Caco-2 (cell line): Measurements from ENCODE around the gene TIGD2. TPM values are rescaled to one million over a fixed set of nuclear protein-coding genes. Genes with fewer than 3 reads are reported as not detected.

Source experiments
- BruUV-seq: library from RNA; stranded (reverse); fragments of 400-500 nt; replicated peaks from 2 replicates; lab custom pipeline; 2021; lab: Mats Ljungman, UMichigan
- CTCF ChIA-PET: fragments of 300-600 bp; sonication (Branson Sonifier 250); formaldehyde crosslinking; loops from one replicate; lab custom pipeline; 2022; ENCODE audit warnings: antibody characterized with exemption; lab: Charles Lee
- POLR2A ChIA-PET: fragments of 300-600 bp; sonication (Branson Sonifier 250); formaldehyde crosslinking; loops from one replicate; lab custom pipeline; 2022; ENCODE audit warnings: antibody characterized with exemption; lab: Charles Lee
- DNase-seq, 2 experiments: peaks; one replicate each; pipeline versions ENCODE4 v3.0.0 to v3.0.0-alpha.2; 2020 to 2022
- H3K27me3 ChIP-seq: replicated peaks from 2 replicates; pipeline ENCODE4 v1.6.0; 2011; ENCODE audit warnings: low read length; ENCODE audit not compliant: control insufficient read depth, insufficient read depth
- H3K36me3 ChIP-seq: 2 replicates; pipeline ENCODE4 v1.5.1; 2011; ENCODE audit warnings: low read length; ENCODE audit not compliant: control insufficient read depth, insufficient read depth
- H3K4me1 ChIP-seq: fragments of 250-450 bp; sonication (Bioruptor Pico); 2 replicates; pipeline ENCODE4 v1.5.1; 2020; ENCODE audit warnings: mild to moderate bottlenecking
- H3K4me3 ChIP-seq: 2 replicates; pipeline ENCODE4 v1.5.1; 2011; ENCODE audit warnings: low read depth, mild to moderate bottlenecking, control low read depth, low read length
- H3K9me3 ChIP-seq: fragments of 250-450 bp; sonication (Bioruptor Pico); 2 replicates; pipeline ENCODE4 v1.5.1; 2020; ENCODE audit warnings: mild to moderate bottlenecking, moderate library complexity
- H3K27ac Mint-ChIP-seq: one replicate; pipeline ENCODE4 v1.8.0; 2022; ENCODE audit warnings: mixed read lengths; ENCODE audit not compliant: unreplicated experiment
- H3K27me3 Mint-ChIP-seq: one replicate; pipeline ENCODE4 v1.8.0; 2022; ENCODE audit warnings: mixed read lengths; ENCODE audit not compliant: insufficient read depth, unreplicated experiment
- H3K36me3 Mint-ChIP-seq: one replicate; pipeline ENCODE4 v1.8.0; 2022; ENCODE audit warnings: mild to moderate bottlenecking, mixed read lengths; ENCODE audit not compliant: insufficient read depth, unreplicated experiment
- H3K4me1 Mint-ChIP-seq: one replicate; pipeline ENCODE4 v1.8.0; 2022; ENCODE audit warnings: low read depth, mixed read lengths; ENCODE audit not compliant: unreplicated experiment
- H3K4me3 Mint-ChIP-seq: one replicate; pipeline ENCODE4 v1.8.0; 2022; ENCODE audit warnings: mild to moderate bottlenecking, moderate library complexity, mixed read lengths; ENCODE audit not compliant: unreplicated experiment
- H3K9me3 Mint-ChIP-seq: one replicate; pipeline ENCODE4 v1.8.0; 2022; ENCODE audit warnings: mixed read lengths; ENCODE audit not compliant: unreplicated experiment
- CTCF ChIP-seq, 2 experiments: fragments of 200-600 bp in 1 of 2; IDR thresholded peaks; 1 replicate in 1 of 2; 2 replicates in 1 of 2; pipeline versions ENCODE4 v1.5.1 to v1.8.0; 2011 to 2022; ENCODE audit warnings: antibody characterized with exemption in 1 of 2, control low read depth in 1 of 2, inconsistent platforms in 1 of 2, low read depth in 1 of 2, low read length in 1 of 2, mild to moderate bottlenecking in 1 of 2, moderate library complexity in 1 of 2; ENCODE audit not compliant: insufficient read depth in 1 of 2, severe bottlenecking in 1 of 2, unreplicated experiment in 1 of 2
- intact Hi-C: fragments of 100-400 bp; cut with micrococcal nuclease; formaldehyde crosslinking; loops from one replicate; pipeline ENCODE4 v1.10.0; 2022; ENCODE audit not compliant: unreplicated experiment
- total RNA-seq: library from RNA; stranded (reverse); gene quantifications from 2 replicates; pipeline ENCODE4 v1.2.3, GENCODE V29; 2022

The TIGD2 gene
- total RNA-seq, 1 experiment from 2014 or later: 25.4 TPM

- intact Hi-C loops: loop anchor here (1.0 to 5.0 kb wide), 5 partner anchors 10 to 87 kb away; partner anchors contain the start of gene FAM13A
- peaks cover 20% of the 10 kb centered on the region for H3K4me1 ChIP-seq
- DNase-seq: peak; percentile 80 to 83
Observed at GRCh38 chr4:89111833-89112563, 665 bp downstream of the TIGD2 start.

GRCh38 chr4:89113415-89113814 lies 2.1 kb downstream of the TIGD2 start:
- no peak for TF ChIP-seq CTCF (IDR thresholded peaks at IDR 0.05; ENCODE audit: insufficient read depth in 1 of 2, low read depth in 1 of 2, low read length in 1 of 2, severe bottlenecking in 1 of 2, unreplicated experiment in 1 of 2)
- H3K9me3 ChIP-seq: no peaks in the 10 kb centered on the region
- H3K27ac Mint-ChIP-seq: peak overlapping the region; percentile 96
- H3K9me3 Mint-ChIP-seq: no peaks in the 10 kb centered on the region
- H3K27me3 ChIP-seq: no peaks in the 10 kb centered on the region
- DNase-seq: no peak
- CTCF ChIA-PET: no interaction called here
- intact Hi-C loops: loop anchor here (2.0 to 5.0 kb wide), 2 partner anchors 15 to 56 kb away; partner anchors contain the start of gene FAM13A
- H3K27me3 Mint-ChIP-seq: no peaks in the 10 kb centered on the region
- peaks cover 1% of the 10 kb centered on the region; the same call in 1 of the 2 replicates for H3K36me3 ChIP-seq
- peaks cover 50% of the 10 kb centered on the region for H3K36me3 Mint-ChIP-seq
- H3K4me1 ChIP-seq: peaks cover 25% of the 10 kb centered on the region
- no TSS peak for BruUV-seq
- POLR2A ChIA-PET: no interaction called here
- peak overlapping the region; percentile 98 for H3K4me3 Mint-ChIP-seq
- peaks cover 31% of the 10 kb centered on the region for H3K4me1 Mint-ChIP-seq
- no peak overlapping the region for H3K4me3 ChIP-seq

More at GRCh38 chr4:89111833-89112563, 665 bp downstream of the TIGD2 start:
- Mint-ChIP-seq H3K36me3 (peaks cover 55% of the 10 kb centered on the region), H3K4me3 (peak overlapping the region; percentile 98), H3K9me3 (no peaks in the 10 kb centered on the region), H3K4me1 (peaks cover 31% of the 10 kb centered on the region), H3K27me3 (no peaks in the 10 kb centered on the region), H3K27ac (peak overlapping the region; percentile 96)
- POLR2A ChIA-PET: no interaction called here
- peaks cover 1% of the 10 kb centered on the region; the same call in 1 of the 2 replicates for H3K36me3 ChIP-seq
- H3K27me3 ChIP-seq: no peaks in the 10 kb centered on the region
- BruUV-seq: TSS peak; percentile 72
- H3K9me3 ChIP-seq: no peaks in the 10 kb centered on the region; the same call in 1 of the 2 replicates
- no peak for TF ChIP-seq CTCF (IDR thresholded peaks at IDR 0.05; ENCODE audit: insufficient read depth in 1 of 2, low read depth in 1 of 2, low read length in 1 of 2, severe bottlenecking in 1 of 2, unreplicated experiment in 1 of 2)
- H3K4me3 ChIP-seq: peak overlapping the region; percentile 86
- CTCF ChIA-PET: no interaction called here

GRCh38 chr4:89114100-89114499 lies 2.8 kb downstream of the TIGD2 start:
- Mint-ChIP-seq H3K4me1 (peaks cover 31% of the 10 kb centered on the region), H3K27ac (no peak overlapping the region), H3K4me3 (no peak overlapping the region), H3K27me3 (no peaks in the 10 kb centered on the region), H3K36me3 (peaks cover 49% of the 10 kb centered on the region), H3K9me3 (no peaks in the 10 kb centered on the region)
- intact Hi-C loops: loop anchor here (5.0 kb wide), 1 partner anchor 57 kb away; the partner anchor contains the start of gene FAM13A
- ChIA-PET POLR2A (interaction anchor here (0.6 kb wide), 1 partner anchor 8 kb away, joined by 11 read pairs; no protein-coding TSS in a partner anchor), CTCF (no interaction called here)
- DNase-seq: no peak
- no peaks in the 10 kb centered on the region for H3K27me3 ChIP-seq
- H3K4me3 ChIP-seq: no peak overlapping the region
- TF ChIP-seq CTCF (IDR thresholded peaks at IDR 0.05; ENCODE audit: insufficient read depth in 1 of 2, low read depth in 1 of 2, low read length in 1 of 2, severe bottlenecking in 1 of 2, unreplicated experiment in 1 of 2): no peak
- H3K4me1 ChIP-seq: peaks cover 25% of the 10 kb centered on the region
- no TSS peak for BruUV-seq
- H3K9me3 ChIP-seq: no peaks in the 10 kb centered on the region
- H3K36me3 ChIP-seq: peaks cover 1% of the 10 kb centered on the region; the same call in 1 of the 2 replicates
